Measurements from ENCODE around the gene ABO.

GRCh38 chr9:133237035-133237731 is 37.8 kb downstream of the ABO start:
- TF ChIP-seq CTCF (IDR thresholded peaks at IDR 0.05; ENCODE audit: low read depth, low read length, poor library complexity, severe bottlenecking) (no peak), EZH2phosphoT487 (IDR thresholded peaks at IDR 0.05; ENCODE audit: borderline replicate concordance, low read length) (no peak)

Measured in DOHH2 (cell line).